ENCODE data around the gene SYNC. TPM values are rescaled to one million over a fixed set of nuclear protein-coding genes. Genes with fewer than 3 reads are reported as not detected.

The SYNC gene
- total RNA-seq, 2 experiments from 2014 or later, result 0.09 TPM; not detected in 1

GRCh38 chr1:32727876-32728275, 25.3 kb upstream of the SYNC start:
- Histone ChIP-seq H3K79me2 (ENCODE audit: insufficient read depth, low read depth, low read length) (no peaks in the 10 kb centered on the region), H3K9me3 (ENCODE audit: low read length) (no peaks in the 10 kb centered on the region), H3K4me3 (ENCODE audit: low read depth, low read length, poor library complexity, severe bottlenecking) (no peak overlapping the region), H3K4me2 (ENCODE audit: low read length) (no peak overlapping the region), H3K36me3 (ENCODE audit: insufficient read depth, low read length) (no peaks in the 10 kb centered on the region), H3K9me2 (ENCODE audit: insufficient read depth, low read length) (no peaks in the 10 kb centered on the region), H3K4me1 (ENCODE audit: insufficient read depth, low read length, poor library complexity, severe bottlenecking) (no peaks in the 10 kb centered on the region), H2AFZ (ENCODE audit: low read length) (no peak overlapping the region), H3K27ac (ENCODE audit: low read depth, low read length, poor library complexity, severe bottlenecking) (no peak overlapping the region), H4K20me1 (ENCODE audit: insufficient read depth, low read length) (no peaks in the 10 kb centered on the region)
- BruUV-seq (replicated peaks), result no TSS peak
- no peak for DNase-seq (ENCODE audit: low spot score)
- ChIA-PET CTCF (ENCODE audit: unreplicated experiment) (no interaction called here), POLR2A (no interaction called here)
- intact Hi-C loops (cut with micrococcal nuclease; ENCODE audit: unreplicated experiment), result no loop called here
- TF ChIP-seq EZH2phosphoT487 (IDR thresholded peaks at IDR 0.05; ENCODE audit: borderline replicate concordance, low read depth, low read length), result no peak
- TF ChIP-seq, protein P1, sequence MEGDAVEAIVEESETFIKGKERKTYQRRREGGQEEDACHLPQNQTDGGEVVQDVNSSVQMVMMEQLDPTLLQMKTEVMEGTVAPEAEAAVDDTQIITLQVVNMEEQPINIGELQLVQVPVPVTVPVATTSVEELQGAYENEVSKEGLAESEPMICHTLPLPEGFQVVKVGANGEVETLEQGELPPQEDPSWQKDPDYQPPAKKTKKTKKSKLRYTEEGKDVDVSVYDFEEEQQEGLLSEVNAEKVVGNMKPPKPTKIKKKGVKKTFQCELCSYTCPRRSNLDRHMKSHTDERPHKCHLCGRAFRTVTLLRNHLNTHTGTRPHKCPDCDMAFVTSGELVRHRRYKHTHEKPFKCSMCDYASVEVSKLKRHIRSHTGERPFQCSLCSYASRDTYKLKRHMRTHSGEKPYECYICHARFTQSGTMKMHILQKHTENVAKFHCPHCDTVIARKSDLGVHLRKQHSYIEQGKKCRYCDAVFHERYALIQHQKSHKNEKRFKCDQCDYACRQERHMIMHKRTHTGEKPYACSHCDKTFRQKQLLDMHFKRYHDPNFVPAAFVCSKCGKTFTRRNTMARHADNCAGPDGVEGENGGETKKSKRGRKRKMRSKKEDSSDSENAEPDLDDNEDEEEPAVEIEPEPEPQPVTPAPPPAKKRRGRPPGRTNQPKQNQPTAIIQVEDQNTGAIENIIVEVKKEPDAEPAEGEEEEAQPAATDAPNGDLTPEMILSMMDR (conservative IDR thresholded peaks at IDR 0.05; ENCODE audit: low read length), result no peak

DNA sequence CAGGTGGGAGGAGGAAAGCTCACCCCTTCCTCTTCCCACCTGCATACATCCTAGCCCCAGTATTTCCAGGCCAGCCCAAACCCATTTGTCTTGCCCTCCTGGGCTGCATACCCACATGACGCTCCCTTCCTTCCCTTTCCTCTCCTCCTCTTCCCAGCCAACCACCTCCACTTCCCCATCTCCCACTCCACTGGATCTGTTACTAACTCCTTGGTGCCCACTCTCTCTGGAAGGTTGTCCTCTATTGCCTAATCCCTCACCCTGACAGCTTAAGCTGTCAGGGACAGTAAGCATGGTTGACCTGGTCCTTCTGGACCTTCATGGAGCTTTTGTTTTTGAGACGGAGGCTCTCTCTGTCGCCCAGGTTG, 23.0 kb upstream of the SYNC start:
- BruUV-seq (replicated peaks), result no TSS peak

More for the DNA sequence above, 23.0 kb upstream of the SYNC start:
- TF ChIP-seq, protein P1 (conservative IDR thresholded peaks at IDR 0.05; ENCODE audit: low read length), result no peak
- no peak for TF ChIP-seq EZH2phosphoT487 (IDR thresholded peaks at IDR 0.05; ENCODE audit: borderline replicate concordance, low read depth, low read length)
- no peak overlapping the region for H3K4me2 ChIP-seq (ENCODE audit: low read length)
- no peak overlapping the region for H3K27ac ChIP-seq (ENCODE audit: low read depth, low read length, poor library complexity, severe bottlenecking)
- ChIA-PET CTCF (ENCODE audit: unreplicated experiment) (no interaction called here), POLR2A (interaction anchor here (0.6 kb wide), 1 partner anchor 205 kb away, joined by 4 read pairs; no protein-coding TSS in a partner anchor)
- DNase-seq (ENCODE audit: low spot score), result no peak
- intact Hi-C loops (cut with micrococcal nuclease; ENCODE audit: unreplicated experiment), result no loop called here
- no peaks in the 10 kb centered on the region for H3K36me3 ChIP-seq (ENCODE audit: insufficient read depth, low read length)
- no peak overlapping the region for H3K4me3 ChIP-seq (ENCODE audit: low read depth, low read length, poor library complexity, severe bottlenecking)
- no peaks in the 10 kb centered on the region for H3K4me1 ChIP-seq (ENCODE audit: insufficient read depth, low read length, poor library complexity, severe bottlenecking)
- H4K20me1 ChIP-seq (ENCODE audit: insufficient read depth, low read length), result no peaks in the 10 kb centered on the region
- H3K9me2 ChIP-seq (ENCODE audit: insufficient read depth, low read length), result no peaks in the 10 kb centered on the region
- H3K79me2 ChIP-seq (ENCODE audit: insufficient read depth, low read depth, low read length), result no peaks in the 10 kb centered on the region
- H3K9me3 ChIP-seq (ENCODE audit: low read length), result no peaks in the 10 kb centered on the region
- no peak overlapping the region for H2AFZ ChIP-seq (ENCODE audit: low read length)
